Measurements from ENCODE around the gene TRIM66.
A peak's percentile ranks its signal among the peaks of the same experiment; 100 is the strongest.

Gene TRIM66, protein sequence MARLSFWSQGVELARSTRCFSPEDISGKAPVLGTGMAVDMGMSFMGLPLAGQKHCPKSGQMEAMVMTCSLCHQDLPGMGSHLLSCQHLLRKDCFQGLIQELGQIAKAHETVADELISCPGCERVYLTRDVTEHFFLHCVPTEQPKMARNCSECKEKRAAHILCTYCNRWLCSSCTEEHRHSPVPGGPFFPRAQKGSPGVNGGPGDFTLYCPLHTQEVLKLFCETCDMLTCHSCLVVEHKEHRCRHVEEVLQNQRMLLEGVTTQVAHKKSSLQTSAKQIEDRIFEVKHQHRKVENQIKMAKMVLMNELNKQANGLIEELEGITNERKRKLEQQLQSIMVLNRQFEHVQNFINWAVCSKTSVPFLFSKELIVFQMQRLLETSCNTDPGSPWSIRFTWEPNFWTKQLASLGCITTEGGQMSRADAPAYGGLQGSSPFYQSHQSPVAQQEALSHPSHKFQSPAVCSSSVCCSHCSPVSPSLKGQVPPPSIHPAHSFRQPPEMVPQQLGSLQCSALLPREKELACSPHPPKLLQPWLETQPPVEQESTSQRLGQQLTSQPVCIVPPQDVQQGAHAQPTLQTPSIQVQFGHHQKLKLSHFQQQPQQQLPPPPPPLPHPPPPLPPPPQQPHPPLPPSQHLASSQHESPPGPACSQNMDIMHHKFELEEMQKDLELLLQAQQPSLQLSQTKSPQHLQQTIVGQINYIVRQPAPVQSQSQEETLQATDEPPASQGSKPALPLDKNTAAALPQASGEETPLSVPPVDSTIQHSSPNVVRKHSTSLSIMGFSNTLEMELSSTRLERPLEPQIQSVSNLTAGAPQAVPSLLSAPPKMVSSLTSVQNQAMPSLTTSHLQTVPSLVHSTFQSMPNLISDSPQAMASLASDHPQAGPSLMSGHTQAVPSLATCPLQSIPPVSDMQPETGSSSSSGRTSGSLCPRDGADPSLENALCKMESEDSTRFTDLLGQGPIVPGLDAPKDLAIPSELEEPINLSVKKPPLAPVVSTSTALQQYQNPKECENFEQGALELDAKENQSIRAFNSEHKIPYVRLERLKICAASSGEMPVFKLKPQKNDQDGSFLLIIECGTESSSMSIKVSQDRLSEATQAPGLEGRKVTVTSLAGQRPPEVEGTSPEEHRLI (N-terminal part only)

DNA sequence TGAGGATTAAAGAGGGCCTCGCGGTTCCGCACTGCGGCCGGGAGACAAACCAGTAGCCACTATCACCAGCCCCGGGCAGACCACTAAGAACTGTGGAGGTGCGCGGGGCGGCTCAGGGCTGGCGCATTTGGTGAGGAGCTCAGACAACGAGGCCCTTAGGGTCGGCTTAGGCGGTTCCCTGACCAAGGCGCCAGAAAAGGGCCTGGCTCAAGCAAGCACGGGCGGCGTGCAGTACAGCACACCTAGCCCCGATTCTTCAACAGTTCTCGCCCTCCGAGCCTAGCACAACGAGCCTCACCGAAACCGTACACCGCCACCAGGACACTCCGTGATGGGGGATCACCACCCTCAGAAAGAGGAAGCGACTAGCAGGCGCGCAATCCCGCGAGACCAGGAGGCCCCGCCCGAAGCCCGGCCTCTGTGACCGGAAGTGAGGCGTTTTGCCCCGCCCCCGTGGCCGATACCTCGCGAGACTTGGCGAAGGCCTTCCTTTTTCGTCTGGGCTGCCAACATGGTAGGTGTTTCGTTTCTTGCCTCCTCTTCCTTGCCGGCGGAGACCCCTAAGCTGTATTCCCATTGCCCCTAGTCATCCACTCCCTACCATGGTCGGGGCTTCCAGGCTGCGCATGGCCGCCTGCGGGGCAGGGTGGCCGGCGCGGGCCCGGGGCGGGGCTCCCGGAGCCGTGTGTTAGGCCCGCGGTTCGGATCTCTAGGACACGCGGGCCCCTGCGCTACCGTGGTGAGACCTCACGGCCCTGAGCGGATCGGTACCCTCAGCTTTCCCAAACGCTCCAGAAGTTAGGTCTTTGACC is at the start of gene TRIM66, which contains the start of gene RPL27A:
TSS of gene TRIM66 (minus strand) at position 363 of the 812 bp plus-strand sequence. CDS start 10,391 bp downstream, outside the sequence.
TSS of gene RPL27A (plus strand) at position 490 of the 812 bp plus-strand sequence. CDS start at position 512, 22 bp downstream.
- DNase-seq (ENCODE audit: low spot score) = peak; percentile 88

DNA sequence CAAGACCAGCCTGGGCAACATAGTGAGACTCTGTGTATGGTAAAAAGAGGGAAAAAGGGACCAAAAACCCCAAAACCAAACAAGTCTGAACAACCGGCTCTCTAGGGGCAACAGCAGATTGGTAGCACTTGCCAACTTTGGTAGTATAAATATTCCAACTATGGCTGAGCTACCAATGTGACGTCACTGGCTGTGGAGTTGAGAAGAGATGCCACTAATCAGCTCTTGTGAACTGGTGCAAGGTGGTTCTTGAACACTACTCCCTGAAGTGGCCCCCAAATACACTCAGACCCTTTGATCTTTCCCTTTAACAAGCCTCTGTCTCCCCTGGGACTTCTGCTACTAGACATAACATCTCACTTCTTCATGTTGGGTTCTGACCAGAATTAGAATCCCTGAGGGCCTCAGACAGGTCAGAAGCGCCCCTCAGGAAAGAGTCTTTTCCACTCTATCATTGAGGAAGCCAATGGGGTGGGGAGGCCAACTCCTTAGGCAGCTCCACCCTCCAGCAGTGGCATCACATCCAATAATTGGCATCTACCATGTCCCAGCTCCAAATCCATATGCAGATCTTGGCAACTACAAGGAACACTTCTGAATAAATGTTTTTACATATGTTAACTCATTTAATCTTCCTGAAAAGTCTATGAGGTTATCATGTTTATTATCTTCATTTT is 49.3 kb upstream of the TRIM66 start:
- DNase-seq (ENCODE audit: low spot score) = peak; percentile 44

DNA sequence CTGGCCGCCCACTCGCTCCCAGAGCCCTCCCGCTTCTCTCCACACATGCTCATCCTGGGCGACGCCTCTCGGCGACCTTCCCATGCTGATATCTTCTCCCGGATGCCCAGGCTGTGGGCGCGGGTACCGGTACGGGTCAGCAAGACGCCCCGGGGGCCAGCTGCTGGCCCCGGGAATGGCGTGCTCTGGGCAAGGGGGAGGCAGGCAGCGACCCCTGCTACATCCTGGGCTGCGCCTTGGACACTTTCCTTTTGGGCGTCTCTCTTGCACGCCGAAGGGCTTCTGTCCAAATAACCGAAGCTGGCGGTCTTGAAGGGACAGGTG is 48.2 kb upstream of the TRIM66 start:
- DNase-seq (ENCODE audit: low spot score) = no peak

DNA sequence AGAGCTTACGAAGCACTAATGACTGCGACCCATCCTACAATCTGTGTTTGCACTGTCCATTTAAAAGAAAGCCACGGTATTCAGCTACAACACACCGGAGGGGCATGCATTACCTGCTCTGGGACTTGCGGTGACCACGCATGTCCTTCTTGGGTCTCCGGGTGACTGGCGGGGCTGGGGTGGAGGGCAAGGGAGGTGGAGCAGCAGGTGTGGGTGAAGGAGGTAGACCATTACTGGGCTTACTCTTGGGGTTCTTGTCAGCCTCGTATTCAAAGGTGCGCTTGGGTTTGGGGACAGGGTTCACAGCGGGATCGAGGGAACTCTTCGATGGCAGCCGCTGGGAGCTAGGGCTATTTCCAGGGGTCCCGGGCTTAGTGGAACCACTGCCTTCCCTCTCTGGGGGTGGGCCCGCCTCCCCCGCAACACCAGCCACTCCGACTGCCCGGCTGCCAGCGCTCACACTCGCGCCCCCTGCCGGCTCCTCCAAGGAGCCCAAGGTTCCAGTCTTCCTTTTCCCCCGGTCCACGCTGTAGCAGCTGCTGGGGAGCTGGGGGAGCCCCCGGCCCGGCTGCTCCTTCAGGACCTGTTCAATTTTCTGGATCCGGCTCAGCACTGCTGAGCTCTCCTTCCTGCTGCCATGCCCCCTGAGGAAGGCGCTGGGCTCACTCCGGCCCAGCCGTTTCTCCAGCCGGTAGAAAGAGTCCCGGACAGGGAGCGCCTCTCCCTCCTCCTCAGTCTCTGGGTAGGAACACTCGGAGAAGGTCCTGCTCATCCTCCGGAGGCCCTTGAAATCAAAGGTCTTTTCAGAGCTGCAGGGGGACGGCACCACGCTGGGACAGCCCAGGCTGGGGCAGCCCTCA is 47.6 kb upstream of the TRIM66 start:
- no peak for DNase-seq (ENCODE audit: low spot score)

DNA sequence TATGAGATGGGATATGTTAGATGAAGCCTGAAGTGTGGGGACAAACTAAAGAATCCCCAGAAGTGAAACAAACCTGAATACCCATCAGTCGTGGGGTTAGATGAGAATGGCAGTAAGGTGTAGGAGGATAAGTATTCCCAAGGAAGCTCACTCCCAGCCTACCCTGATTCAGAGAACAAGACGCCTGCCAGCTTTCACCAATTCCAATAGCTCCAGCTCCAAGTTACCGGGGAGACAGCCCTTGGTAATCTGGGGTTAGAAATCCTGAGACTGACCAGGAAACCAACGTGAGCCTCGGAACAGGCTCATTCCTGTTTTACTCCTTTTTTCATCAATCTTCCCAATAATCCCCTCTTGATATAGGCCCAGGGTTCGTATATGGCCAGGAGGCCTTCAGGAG is 46.6 kb upstream of the TRIM66 start:
- no peak for DNase-seq (ENCODE audit: low spot score)

DNA sequence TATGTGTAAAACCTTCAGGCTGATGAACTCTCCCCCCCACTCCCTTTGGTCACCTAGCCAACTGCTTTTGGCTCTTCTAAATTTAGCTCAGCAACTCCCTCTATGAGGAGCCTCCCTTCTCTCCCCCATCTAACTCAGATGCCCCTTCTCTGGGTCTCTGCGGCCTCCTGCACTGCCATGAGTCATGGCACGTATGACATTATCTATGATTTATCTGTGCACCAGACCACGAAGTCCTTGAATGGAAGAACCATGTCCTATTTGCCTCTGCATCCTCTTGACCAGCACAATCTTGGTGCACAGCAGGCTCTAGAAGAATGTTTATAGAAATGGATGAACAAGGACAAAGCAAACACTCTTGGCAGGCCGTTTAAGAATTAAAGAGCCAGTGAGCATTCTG is 46.1 kb upstream of the TRIM66 start:
- DNase-seq (ENCODE audit: low spot score) = no peak

DNA sequence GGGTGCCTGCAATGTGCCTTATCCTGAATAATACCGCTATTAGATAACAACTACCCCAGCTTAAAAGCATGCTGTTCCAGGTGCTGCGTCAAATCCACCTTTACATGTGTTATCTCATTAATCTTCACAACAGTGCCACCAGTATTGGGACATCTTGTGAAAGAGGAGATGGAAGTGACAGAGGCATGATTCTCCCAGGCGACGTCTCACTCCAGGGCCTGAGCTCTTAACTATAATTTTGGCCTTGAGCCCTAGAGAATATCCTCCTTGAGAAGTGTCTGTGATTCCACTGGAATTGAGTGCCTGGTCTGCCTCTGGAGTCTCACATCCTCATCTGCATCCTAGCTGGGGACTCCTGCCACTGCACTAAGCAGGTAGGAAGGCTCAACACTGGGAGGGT is 43.9 kb upstream of the TRIM66 start:
- no peak for DNase-seq (ENCODE audit: low spot score)

DNA sequence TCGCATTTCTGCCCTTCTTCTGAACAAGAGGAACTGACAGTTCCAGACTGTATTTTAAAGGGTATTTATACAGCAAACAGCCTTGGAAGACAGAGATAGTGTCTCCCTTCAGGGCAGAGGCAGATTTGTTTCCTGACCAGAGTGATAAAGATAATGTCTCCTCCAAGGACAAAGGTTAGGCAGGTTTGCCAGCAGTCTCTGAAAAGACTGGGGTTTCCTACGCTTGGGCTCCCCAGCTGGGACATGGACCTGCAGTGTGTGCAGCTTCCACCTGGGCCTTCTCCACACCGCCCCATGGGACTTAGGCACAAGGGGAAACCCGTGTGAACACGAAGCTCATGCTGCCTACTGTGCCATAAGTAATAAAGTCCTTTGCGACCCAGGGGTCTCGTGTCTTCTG is 42.2 kb upstream of the TRIM66 start:
- DNase-seq (ENCODE audit: low spot score) = no peak

DNA sequence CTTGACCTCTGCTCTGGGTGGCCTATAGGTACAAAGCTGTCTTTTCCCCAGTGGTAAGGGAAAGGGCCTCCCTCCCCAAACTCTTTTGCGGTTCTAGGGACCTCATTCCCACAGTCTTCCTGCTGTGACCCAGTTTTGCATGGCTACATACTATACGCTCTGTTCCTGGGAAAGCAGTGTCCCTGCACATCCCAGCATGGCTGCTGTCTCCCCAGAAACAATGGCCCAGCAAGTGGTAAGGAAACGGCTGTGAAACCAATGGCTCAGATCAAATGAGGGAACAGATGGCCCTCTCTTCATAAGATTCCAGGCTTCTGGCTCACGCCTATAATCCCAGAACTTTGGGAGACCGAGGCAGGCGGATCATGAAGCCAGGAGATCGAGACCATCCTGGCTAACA is 41.2 kb upstream of the TRIM66 start:
- DNase-seq (ENCODE audit: low spot score) = no peak

DNA sequence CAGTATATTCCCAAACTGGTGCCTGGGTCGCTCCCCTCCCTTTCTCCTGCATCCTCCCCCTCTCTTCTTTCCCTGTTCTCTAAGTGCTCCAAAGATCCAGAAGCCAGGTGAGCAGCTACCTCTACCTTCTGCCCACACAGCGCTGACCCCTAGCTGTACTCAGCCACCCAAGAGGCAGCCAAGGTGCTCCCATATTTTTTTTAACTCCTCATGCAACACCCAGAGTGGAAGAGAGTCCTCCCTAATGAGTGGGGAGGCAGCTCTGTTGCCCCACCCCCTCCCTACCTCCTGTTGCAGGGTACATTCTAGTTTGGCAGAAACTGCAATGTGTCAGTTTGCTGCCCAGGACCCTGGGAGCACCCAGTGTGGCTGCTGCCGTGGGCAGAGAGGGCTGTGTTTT is 40.3 kb upstream of the TRIM66 start:
- no peak for DNase-seq (ENCODE audit: low spot score)

DNA sequence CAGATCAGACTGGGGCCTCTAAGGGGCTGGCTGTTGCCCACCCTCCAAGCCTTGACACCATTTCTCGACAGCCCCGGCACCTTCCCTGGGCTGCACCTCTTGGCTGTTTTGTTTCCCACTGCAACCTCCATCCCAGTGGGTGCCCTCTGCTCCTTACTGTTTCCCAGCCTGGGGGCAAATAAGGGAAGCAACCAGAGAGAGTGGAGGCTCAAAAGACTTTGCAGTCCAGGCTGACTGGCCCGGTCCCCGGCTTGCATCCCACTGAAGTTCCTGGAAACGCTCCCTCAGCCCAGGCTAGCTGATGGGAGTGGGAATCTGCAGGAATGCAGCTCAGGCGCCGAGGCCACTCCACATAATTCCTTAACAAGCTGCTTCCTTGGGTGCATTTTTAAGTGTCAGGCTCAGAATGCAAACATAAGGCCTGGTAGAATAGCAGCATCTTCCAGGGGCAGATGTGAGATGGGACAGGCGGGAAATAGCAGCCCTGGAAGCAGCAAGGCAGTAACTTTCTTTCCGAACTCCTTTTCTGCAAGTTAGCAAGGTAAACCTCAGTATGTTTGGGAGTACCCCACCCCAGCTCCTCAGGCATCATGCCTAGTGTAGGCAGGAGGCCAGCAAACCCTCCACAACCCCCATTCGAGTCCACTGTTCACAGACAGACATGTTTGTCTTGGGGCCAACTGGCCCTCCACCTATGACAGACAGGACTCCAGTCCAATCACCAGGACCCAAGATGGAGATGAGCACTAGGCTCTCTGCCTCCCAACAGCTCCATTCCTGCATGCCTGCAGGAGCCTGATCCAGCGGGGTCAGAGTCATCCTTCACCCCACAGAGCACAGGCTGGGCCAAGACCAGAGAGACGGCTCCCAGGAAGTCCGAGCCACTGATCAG is 39.4 kb upstream of the TRIM66 start:
- DNase-seq (ENCODE audit: low spot score) = no peak

DNA sequence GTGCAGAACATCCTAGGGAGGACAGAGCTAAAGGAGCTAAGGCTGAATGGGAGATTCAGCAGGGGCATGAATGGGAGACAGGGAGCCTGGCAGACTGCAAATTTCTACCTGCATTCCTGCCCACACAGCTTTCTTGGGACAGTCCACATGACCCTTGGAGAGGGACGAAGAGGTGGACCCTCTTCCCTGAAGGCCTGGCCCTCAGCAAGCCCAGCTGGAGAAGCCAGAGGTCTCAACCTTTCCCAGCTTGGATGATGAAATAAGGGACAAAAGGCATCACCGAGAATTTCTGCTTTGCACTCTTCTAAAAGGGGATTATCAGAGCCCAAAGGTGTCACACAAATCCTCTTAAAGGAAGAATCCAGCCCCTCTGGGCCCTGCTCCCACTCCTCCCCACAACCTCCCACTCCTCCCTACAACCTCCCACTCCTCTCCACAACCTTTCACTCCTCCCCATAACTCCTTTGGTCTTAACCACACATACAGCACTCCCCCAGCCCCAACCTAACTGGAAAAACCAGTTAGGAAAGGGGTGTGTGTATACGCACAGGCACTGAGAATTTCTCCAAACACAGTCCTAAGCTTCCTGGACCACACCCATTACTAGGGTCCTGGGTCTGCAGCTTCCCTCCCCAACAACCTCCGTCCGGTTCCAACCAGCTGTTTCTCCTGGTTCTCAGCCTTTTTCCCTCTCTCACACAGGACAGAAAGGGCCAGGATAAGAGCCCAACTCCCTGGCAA is 38.6 kb upstream of the TRIM66 start:
- no peak for DNase-seq (ENCODE audit: low spot score)

DNA sequence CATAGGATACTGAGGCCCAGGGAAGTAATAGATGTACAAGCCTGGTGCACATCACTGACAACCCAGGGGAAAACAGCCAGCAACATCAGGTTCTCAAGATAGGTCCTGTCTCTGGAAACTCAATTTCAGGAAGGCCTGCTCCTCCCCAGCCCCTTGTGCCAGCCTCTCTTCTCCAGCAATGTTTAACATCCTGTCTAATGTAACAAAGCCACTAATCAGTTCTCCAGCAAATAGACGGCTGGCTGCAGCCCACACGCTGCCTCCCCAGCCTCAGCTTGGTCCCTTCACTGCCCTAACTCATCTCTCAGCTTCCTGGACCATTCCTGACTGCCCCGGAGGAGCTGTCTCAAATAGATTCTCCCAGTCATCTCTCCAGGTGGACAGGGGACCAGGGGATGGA is 37.9 kb upstream of the TRIM66 start:
- DNase-seq (ENCODE audit: low spot score) = no peak

DNA sequence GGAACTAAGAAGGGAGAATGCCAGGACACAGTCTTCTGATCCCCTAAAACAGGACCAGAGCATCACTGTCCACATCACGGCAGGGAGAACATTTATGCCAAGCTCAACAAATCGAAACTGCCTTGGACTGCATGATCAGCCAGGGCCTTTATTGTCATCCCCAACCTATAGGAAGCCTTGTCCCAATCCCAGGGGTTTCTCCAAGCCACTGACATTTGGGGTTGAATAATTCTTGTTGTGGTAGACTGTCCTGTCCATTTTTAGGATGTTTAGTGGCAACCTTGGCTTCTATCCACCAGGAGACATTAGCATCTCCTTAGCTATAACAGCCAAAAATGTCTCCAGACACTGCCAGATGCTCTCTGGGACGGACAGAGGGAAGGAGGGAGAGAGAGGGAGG is 37.3 kb upstream of the TRIM66 start:
- DNase-seq (ENCODE audit: low spot score) = no peak

DNA sequence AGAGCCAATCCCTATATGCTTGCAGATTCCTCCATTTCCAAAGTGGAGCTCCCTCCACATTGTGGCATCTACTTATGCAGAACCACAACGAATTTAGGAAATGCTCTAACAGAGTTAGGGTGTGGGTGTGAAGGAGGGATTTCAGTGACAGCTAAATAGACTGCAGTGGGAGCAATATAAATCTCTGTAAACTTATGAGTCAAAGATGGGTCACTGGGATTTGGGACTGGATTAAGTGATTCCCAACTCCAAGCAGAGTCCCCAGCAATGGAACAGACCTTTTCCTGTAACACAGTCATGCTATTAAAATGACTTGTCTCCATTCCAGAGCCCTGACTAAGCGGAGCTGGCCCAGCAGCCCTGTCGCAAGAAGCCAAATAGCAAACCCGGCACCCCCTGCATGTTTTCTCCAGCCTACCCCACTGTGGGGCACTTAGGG is 36.8 kb upstream of the TRIM66 start:
- no peak for DNase-seq (ENCODE audit: low spot score)

DNA sequence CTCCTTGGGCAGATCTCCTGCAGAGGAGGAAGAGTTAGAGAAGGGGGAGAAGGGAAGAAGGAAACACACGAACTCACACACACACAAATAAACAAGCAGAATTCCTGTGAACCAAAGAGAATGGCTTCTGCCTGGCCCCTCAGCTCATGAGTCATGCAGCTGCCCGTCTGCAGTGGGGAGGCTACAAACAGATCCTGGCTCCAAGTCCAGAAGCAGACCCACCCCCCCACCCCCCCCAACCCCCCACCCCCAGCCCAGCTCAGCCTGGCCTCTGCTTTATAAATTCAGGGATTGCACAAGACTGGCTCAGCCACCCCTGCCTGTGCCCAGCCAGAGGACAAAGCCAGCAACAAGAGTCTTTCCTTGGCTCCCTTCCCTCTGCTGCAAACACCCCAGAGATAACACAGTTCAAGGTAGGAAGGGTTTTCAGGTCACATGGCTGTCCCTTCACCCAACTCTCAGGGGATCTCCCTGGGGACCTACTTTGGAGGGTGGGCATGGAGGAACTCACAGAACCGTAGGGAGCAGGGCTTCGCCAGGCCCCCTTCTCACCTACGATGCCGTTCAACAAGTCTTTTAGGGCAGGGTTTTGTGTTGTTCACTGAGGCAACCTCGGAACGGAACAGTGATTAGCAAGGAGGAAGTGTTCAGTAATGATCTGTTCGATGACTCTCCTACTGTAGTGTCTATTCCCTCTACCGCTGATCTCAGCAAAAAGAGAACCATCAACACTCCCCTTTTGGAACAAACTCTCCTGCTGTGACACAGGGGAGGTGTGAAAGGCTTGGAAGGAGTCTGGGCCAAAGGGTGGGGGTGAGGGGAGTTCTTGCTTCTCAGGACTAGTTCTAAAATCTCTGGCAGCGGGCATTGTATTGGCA is 35.6 kb upstream of the TRIM66 start:
- peak; percentile 53 for DNase-seq (ENCODE audit: low spot score)

DNA sequence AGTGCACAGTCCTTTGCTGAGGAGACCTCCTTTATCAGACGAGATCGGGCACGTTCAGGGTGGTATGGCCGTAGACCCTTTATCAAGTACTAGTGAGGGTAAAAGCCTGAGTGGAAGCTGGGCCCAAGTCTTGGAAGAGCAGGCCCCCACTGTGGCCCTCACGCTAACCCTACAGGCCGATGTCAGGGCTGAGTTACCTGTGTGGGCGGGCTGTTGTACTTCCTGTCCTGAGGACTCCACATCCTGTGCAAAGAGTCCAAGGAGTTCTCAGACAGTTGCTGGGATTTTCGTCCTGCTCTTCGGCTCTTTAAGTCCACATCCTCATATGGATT is 35.0 kb upstream of the TRIM66 start:
- no peak for DNase-seq (ENCODE audit: low spot score)

DNA sequence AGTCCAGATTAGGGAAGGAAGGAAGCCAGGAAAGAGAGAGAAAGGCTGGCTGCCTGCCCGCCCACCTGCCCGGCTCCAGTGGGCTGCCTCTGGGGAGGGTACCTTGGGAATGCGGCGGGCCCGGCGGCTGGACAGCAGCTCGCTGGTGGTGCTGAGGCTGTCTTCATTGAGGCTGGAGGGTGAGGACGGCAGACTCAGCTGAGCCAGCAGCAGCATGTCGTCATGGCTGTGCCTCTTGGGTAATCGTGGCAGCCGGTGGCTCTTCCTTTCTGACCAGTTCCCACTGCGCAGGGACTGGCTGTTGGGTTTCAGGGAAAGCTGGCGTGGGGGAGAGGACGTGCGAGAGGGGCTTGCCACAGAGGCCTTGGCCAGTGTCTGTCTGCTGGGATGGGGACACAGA is 33.0 kb upstream of the TRIM66 start:
- no peak for DNase-seq (ENCODE audit: low spot score)
